LNCAP (cell line): ENCODE data around the gene AACS.

Experiments
- TF ChIP-seq, protein P1 (sequence below): fragments of 450-650 bp; IDR thresholded peaks from 2 replicates; pipeline ENCODE4 v1.5.1; 2017; ENCODE audit warnings: mild to moderate bottlenecking

The AACS gene

DNA sequence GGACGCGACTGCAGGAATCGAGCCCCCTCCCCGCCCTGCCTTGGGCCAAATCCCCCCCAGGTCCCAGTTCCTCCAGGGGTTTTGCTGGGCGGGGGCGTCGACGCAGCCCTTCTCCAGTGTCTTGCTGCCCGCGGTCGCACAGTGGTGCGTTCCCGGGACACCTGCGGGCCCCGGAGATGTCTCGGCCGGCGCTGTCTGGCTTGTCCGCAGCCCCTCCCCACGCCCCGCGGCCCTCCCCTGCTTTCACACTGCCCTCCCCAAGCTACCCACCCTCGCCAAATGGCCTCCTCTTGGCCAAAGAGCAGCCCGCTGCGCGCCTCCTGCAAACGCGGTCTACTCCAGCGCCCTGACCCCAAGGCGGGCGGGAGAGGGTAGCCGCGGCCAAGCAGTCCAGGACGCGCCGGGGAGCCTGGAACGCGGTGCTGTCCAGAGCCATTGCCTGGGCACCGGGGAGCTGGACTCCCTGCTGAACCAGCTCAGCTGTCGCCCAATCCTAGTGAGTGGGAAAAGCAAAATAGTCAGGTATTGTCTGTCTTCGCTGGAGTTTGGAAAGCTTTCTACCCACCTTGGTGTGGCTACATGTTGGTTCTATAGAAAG lies 122.0 kb downstream of the AACS start:
- TF ChIP-seq, protein P1, sequence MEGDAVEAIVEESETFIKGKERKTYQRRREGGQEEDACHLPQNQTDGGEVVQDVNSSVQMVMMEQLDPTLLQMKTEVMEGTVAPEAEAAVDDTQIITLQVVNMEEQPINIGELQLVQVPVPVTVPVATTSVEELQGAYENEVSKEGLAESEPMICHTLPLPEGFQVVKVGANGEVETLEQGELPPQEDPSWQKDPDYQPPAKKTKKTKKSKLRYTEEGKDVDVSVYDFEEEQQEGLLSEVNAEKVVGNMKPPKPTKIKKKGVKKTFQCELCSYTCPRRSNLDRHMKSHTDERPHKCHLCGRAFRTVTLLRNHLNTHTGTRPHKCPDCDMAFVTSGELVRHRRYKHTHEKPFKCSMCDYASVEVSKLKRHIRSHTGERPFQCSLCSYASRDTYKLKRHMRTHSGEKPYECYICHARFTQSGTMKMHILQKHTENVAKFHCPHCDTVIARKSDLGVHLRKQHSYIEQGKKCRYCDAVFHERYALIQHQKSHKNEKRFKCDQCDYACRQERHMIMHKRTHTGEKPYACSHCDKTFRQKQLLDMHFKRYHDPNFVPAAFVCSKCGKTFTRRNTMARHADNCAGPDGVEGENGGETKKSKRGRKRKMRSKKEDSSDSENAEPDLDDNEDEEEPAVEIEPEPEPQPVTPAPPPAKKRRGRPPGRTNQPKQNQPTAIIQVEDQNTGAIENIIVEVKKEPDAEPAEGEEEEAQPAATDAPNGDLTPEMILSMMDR, result no peak

DNA sequence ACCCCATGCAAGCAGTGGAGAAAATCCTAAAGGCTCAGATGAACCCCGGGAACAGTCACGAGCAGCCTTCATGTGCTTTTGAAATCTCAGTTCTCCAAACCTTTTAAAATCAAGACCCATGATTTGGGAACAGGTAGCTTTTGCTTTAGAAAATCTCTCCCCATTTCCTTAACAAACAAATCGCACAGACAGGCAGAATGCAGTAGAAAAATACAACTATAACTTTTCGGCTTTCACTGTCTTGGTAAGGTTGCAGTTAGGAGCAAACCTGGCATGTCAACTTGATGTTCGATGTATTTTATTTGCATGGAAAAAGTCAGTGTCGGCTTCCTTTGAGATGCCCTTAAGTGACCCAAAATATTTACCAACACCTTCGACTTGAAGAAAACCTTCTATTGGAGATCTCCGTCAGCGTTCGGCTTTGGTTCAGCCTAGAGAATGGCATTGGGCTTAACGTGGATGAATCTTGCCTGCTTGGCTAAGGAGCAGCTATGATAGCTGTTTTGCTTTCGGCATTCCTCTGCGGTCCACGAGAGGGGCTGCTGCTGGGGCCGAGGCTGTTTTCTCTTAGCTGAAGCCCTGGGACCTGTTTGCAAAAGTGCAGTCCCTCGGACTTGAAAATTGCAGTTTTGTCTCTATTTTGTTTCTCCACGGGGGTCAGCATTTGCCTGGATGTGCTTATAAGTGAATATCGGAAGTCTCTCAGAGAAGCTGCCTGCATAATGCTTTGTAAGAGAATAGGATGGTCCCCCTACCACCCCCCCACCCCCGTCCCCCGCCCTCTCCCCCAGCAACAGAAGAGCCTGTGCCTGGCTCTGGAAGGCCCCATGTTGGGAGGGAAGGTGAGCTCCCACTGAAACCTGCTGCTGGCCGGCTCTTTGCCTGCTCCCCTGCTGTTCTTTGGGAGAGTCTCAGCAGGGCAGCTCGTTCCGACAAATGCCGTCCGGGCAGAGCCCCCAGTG lies 122.8 kb downstream of the AACS start:
- TF ChIP-seq, protein P1, result no peak

DNA sequence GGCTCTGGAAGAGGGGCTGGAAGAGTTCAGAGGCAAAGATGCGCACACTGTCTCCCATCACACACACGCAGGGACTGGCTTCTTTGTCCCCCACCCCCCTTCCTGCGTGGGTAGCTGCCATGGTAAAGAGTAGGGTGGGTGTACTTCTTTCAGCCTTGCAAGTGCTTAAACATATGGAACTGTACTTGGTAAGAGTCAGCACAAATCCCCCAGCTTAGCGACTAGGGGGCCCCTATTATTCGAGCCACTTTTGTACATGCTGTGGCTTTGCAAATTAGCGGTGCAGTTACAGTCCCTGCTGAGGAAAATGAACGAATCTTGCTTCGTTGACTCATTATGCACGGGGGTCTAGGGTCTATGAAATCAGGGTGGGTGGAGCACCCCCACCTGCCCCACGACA lies 123.8 kb downstream of the AACS start:
- TF ChIP-seq, protein P1, result no peak

DNA sequence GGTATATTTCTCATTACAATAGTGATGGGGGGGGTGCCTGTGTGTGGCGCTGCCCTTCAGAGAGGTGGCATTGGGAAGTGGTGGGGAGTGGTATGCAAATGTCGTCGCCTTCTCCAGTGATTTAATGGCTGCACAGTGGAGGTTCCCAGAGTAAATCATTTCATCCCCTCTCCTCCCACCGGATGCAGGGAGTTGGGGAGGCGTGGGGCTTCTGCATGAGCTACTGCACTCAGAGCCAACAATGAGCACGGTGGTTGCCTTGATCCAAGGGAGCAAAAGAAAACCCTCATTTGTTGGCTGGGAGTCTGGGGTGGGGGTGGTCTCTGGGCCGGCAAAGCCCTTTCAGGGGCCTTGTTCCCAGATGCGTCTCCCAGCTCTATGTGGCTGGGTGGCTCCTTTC lies 124.3 kb downstream of the AACS start:
- TF ChIP-seq, protein P1, result no peak

DNA sequence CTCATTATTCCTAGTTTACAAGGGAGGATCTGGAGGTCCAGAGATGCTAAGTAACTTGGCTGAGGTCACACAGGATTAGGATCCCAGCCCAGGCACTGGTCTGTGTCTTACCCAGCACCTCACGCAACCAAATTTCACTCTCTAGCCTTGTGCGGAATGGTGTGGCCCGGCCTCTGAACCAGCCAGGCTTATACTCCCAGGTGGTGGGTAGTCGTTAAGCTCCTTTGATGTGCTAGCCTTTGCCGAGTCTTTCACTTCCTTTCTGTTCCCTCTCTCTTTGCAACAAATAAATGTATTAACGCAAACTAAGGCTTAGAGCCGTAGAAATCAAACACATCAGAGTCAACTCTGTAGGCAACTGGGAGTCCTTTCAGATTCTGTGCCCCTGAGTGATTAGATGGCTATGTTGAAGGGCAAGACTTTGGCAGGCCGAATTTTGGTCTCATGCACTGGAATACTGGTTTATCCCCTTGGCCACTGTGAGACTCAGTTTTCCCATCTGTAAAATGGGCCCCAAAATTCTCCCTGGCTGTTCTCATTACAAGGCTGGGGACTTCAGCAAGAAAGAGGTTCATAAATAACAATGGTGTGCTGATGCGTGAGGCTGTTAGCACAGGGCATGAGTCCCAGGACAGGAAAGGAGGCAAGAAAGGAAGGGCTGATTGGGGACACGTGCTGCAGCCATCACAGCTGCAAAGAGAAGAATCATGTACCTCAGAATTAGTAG lies 126.3 kb downstream of the AACS start:
- TF ChIP-seq, protein P1, result no peak

DNA sequence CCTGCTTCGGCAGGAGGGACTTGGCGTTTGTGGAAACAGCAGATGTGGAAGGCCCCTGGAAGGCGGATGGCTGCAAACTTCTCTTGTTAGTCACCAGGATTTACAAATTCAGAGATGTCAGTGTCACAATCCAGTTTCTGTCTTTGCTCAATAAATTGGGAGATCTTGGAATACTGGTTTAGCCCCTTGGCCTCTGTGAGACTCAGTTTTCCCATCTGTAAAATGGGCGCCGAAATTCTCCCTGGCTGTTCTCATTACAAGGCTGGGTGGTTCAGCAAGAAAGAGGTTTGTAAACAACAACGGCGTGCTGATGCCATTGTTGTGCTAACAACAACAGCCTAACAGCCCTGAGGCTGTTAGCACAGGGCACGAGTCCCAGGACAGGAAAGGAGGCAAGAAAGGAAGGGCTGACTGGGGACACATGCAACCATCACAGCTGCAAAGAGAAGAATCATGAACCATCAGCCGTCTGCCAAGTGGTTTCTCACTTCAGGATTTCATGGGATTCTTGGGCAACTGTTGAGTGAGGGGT lies 127.5 kb downstream of the AACS start:
- TF ChIP-seq, protein P1, result no peak
